Ascending aorta (tissue), 2 donors: ENCODE data around the gene DNAJC13. TPM values are rescaled to one million over a fixed set of nuclear protein-coding genes. Genes with fewer than 3 reads are reported as not detected.

ENCODE experiments used
- DNase-seq, 2 donors: peaks; one replicate each; pipeline ENCODE4 v3.0.0-alpha.2; 2019; ENCODE audit warnings: low spot score in 2 of 2
- H3K27ac ChIP-seq, 2 donors: fragments of 200-600 bp; sonication (generic); one replicate each; pipeline ENCODE4 v1.5.1; 2016 to 2017; ENCODE audit warnings: mild to moderate bottlenecking in 1 of 2
- H3K27me3 ChIP-seq: fragments of 200-600 bp; sonication (generic); one replicate; pipeline ENCODE4 v1.5.1; 2017
- H3K36me3 ChIP-seq, 2 donors: fragments of 200-600 bp; sonication (generic); one replicate each; pipeline ENCODE4 v1.5.1; 2016
- H3K4me1 ChIP-seq, 2 donors: fragments of 200-600 bp; sonication (generic); one replicate each; pipeline ENCODE4 v1.5.1; 2016 to 2017; ENCODE audit warnings: mild to moderate bottlenecking in 1 of 2
- H3K4me3 ChIP-seq, 2 donors: fragments of 200-600 bp; sonication (generic); one replicate each; pipeline ENCODE4 v1.5.1; 2016 to 2017; ENCODE audit warnings: mild to moderate bottlenecking in 1 of 2
- H3K9me3 ChIP-seq, 2 donors: fragments of 200-600 bp; sonication (generic); one replicate each; pipeline ENCODE4 v1.5.1; 2016
- intact Hi-C: fragments of 100-400 bp; cut with DNase I; formaldehyde crosslinking; loops from one replicate; pipeline ENCODE4 v1.15.1; 2023
- total RNA-seq: library from RNA; depleted of rRNA; stranded (reverse); fragments of >200 nt; gene quantifications from one replicate; pipeline ENCODE4 v1.1.0, GENCODE V29; 2016
- TF ChIP-seq, protein P1 (sequence below), 3 experiments: fragments of 200-600 bp in 2 of 3; fragments of 450-650 bp in 1 of 3; sonication (generic) in 2 of 3; IDR thresholded peaks; one replicate each; pipeline ENCODE4 v1.5.1; 2016 to 2019; ENCODE audit warnings: antibody characterized with exemption in 3 of 3, mild to moderate bottlenecking in 1 of 3, moderate library complexity in 1 of 3

DNAJC13 gene
- total RNA-seq, 1 donor from 2014 or later, result 29.4 TPM

DNA sequence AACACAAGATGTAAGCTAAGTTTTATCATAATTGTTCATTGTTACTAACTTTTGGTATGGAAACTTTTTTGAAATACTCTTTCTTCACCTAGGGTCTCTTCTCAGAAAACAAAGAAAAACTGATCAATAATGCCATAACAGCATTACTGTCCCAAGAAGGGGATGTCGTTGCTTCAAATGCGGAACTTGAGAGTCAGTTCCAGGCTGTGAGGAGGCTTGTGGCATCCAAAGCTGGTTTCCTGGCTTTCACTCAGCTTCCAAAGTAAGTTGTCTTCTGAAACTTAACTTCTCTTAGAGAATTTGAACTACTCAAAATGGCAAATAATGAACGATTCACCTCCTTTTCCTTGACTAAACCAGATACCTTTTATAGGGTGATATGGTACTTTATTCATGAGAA lies 39.3 kb downstream of the DNAJC13 start:
- TF ChIP-seq, protein P1, sequence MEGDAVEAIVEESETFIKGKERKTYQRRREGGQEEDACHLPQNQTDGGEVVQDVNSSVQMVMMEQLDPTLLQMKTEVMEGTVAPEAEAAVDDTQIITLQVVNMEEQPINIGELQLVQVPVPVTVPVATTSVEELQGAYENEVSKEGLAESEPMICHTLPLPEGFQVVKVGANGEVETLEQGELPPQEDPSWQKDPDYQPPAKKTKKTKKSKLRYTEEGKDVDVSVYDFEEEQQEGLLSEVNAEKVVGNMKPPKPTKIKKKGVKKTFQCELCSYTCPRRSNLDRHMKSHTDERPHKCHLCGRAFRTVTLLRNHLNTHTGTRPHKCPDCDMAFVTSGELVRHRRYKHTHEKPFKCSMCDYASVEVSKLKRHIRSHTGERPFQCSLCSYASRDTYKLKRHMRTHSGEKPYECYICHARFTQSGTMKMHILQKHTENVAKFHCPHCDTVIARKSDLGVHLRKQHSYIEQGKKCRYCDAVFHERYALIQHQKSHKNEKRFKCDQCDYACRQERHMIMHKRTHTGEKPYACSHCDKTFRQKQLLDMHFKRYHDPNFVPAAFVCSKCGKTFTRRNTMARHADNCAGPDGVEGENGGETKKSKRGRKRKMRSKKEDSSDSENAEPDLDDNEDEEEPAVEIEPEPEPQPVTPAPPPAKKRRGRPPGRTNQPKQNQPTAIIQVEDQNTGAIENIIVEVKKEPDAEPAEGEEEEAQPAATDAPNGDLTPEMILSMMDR (IDR thresholded peaks at IDR 0.05), result no peak
- Histone ChIP-seq H3K9me3 (no peaks in the 10 kb centered on the region), H3K27me3 (no peaks in the 10 kb centered on the region), H3K27ac (no peak overlapping the region), H3K36me3 (peaks cover 44 to 66% of the 10 kb centered on the region in 2 donors), H3K4me3 (no peak overlapping the region), H3K4me1 (no peaks in the 10 kb centered on the region)
- no peak for DNase-seq
- intact Hi-C loops, result no loop called here

DNA sequence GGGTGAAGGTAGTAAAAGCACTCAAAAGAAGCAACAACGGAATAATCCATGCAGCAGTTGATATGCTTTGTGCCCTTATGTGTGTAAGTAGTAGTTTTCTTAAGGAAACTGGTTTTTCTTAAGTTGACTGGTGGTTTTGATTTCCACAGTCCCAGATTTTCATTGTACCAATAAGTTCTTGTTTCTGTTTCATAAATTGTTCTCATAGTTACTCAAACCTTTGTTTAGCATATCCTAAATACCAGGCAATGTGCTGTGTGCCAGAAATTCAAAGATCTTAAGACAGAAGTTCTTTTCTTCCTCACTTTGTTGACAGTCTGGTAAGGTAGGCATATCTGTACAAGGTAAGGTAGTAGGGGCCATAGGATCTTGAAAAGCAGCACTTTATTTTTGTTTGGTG lies 40.0 kb downstream of the DNAJC13 start:
- Histone ChIP-seq H3K27me3 (no peaks in the 10 kb centered on the region), H3K9me3 (no peaks in the 10 kb centered on the region), H3K4me3 (no peak overlapping the region), H3K27ac (no peak overlapping the region), H3K36me3 (peaks cover 45 to 63% of the 10 kb centered on the region in 2 donors), H3K4me1 (no peaks in the 10 kb centered on the region)
- TF ChIP-seq, protein P1 (IDR thresholded peaks at IDR 0.05), result no peak
- intact Hi-C loops, result no loop called here
- no peak for DNase-seq

DNA sequence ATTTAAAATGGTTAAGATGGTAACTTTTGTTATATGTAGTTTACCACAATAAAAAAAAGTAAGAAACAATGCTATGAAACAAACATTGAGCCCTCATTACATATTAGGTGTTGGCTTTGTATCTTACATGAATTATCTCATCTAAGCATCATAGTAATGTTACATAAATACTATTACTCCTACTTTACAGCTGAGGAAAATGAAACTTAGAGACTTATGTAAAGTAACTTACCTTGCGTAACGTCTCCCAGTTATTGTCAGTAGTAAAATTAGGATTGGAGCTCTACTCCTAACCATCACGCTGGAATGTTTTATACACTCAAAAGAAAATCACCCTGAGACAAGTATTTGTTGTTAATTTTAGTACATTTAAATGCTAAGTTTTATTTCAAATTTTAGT lies 42.2 kb downstream of the DNAJC13 start:
- H3K4me3 ChIP-seq, result no peak overlapping the region
- TF ChIP-seq, protein P1 (IDR thresholded peaks at IDR 0.05), result no peak
- no peak for DNase-seq
- H3K27me3 ChIP-seq, result no peaks in the 10 kb centered on the region
- intact Hi-C loops, result no loop called here
- H3K36me3 ChIP-seq, result peaks cover 36 to 64% of the 10 kb centered on the region in 2 donors
- H3K27ac ChIP-seq, result no peak overlapping the region
- H3K4me1 ChIP-seq, result no peaks in the 10 kb centered on the region
- H3K9me3 ChIP-seq, result no peaks in the 10 kb centered on the region

DNA sequence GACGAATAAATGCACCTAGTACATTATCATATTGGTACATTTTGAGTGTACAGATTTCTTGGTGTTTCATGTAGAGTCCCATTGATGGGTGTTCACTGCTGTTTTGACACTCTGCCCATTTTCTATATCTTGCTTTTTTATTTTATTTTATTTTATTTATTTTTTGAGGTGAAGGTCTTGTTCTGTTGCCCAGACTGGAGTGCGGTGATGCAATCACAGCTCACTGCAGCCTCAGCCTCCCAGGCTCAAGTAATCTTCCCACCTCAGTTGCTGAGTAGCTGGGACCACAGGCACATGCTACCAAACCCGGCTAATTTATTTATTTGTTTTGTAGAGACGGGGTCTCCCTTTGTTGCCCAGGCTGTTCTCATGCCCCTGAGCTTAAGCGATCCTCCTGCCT lies 44.2 kb downstream of the DNAJC13 start:
- H3K4me3 ChIP-seq, result no peak overlapping the region
- DNase-seq, result no peak
- no peaks in the 10 kb centered on the region for H3K27me3 ChIP-seq
- H3K4me1 ChIP-seq, result no peaks in the 10 kb centered on the region
- H3K36me3 ChIP-seq, result peaks cover 29 to 44% of the 10 kb centered on the region in 2 donors
- no peaks in the 10 kb centered on the region for H3K9me3 ChIP-seq
- no peak overlapping the region for H3K27ac ChIP-seq
- intact Hi-C loops, result no loop called here
- TF ChIP-seq, protein P1 (IDR thresholded peaks at IDR 0.05), result no peak

DNA sequence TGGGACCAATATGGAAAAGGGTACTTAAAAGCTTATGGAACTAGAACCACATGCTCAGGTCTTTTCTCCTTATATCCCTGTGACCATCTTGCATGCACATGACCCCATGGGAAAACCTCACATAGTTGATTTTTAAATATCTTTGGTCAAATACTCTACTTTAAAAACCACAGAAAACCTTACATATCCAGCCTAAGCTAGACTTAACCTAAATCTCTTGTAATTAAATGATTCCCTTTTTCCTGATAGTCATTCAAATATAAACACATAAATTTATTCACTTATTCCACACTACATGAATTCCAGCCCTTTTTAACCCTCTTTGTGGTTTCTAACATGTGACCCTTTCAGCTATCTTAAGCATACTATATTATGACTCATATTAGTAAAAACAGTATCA lies 46.8 kb downstream of the DNAJC13 start:
- no peaks in the 10 kb centered on the region for H3K27me3 ChIP-seq
- TF ChIP-seq, protein P1 (IDR thresholded peaks at IDR 0.05), result no peak
- H3K27ac ChIP-seq, result no peak overlapping the region
- H3K36me3 ChIP-seq, result peaks cover 22 to 48% of the 10 kb centered on the region in 2 donors
- H3K4me1 ChIP-seq, result no peaks in the 10 kb centered on the region
- no peak for DNase-seq
- no peaks in the 10 kb centered on the region for H3K9me3 ChIP-seq
- intact Hi-C loops, result no loop called here
- H3K4me3 ChIP-seq, result no peak overlapping the region

DNA sequence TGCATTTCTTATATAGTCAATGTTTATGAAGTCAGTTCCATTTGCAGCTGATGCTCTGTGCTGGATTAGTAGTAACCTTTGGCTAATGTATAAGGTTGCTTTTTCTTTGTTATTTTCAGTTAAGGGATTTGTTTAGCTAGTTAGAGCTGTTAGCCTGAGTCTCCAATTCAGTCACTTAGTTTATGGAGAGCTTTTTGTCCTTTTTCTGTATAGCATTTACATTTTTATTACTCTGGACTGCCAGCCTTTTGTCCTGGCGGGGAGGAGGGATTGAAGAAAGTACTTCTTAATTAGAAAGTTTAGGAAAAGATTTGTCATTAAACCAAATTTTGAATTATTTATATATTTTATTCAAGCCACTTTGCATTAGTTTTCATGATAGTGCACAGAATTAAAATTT lies 52.0 kb downstream of the DNAJC13 start:
- H3K27me3 ChIP-seq, result no peaks in the 10 kb centered on the region
- intact Hi-C loops, result loop anchor here (5.0 kb wide), 1 partner anchor 117 kb away; no protein-coding TSS in a partner anchor
- H3K9me3 ChIP-seq, result no peaks in the 10 kb centered on the region
- H3K4me3 ChIP-seq, result no peak overlapping the region
- H3K4me1 ChIP-seq, result no peaks in the 10 kb centered on the region
- DNase-seq, result no peak
- TF ChIP-seq, protein P1 (IDR thresholded peaks at IDR 0.05), result no peak
- no peak overlapping the region for H3K27ac ChIP-seq
- peaks cover 12 to 33% of the 10 kb centered on the region in 2 donors for H3K36me3 ChIP-seq
